NCI-H1092 treated with DMSO at 0.1 percent for 48 hours (cell line): ENCODE measurements around the gene PSAPL1.

Source experiments
- DNase-seq: peaks from one replicate; lab custom pipeline; 2025; lab: John Stamatoyannopoulos, UW

PSAPL1 gene

GRCh38 chr4:7418131-7418943 lies 16.4 kb downstream of the PSAPL1 start:
- no peak for DNase-seq

- no peak for DNase-seq
Measured at GRCh38 chr4:7417639-7418038, 17.1 kb downstream of the PSAPL1 start.

- DNase-seq: no peak
Measured at GRCh38 chr4:7416745-7417432, 17.8 kb downstream of the PSAPL1 start.

GRCh38 chr4:7415927-7416686 lies 18.6 kb downstream of the PSAPL1 start:
- no peak for DNase-seq

- no peak for DNase-seq
Measured at GRCh38 chr4:7414736-7415510, 19.8 kb downstream of the PSAPL1 start.

GRCh38 chr4:7414046-7414445 lies 20.7 kb downstream of the PSAPL1 start:
- DNase-seq: no peak

GRCh38 chr4:7412554-7412912 lies 22.2 kb downstream of the PSAPL1 start:
- DNase-seq: no peak

- DNase-seq: peak; percentile 53
Measured at GRCh38 chr4:7411896-7412553, 22.7 kb downstream of the PSAPL1 start.

- no peak for DNase-seq
Measured at GRCh38 chr4:7411491-7411890, 23.2 kb downstream of the PSAPL1 start.

- peak; percentile 15 for DNase-seq
Measured at GRCh38 chr4:7410446-7410845, 24.3 kb downstream of the PSAPL1 start.

GRCh38 chr4:7408166-7408565 lies 26.6 kb downstream of the PSAPL1 start:
- DNase-seq: no peak

GRCh38 chr4:7403001-7403400 lies 31.7 kb downstream of the PSAPL1 start:
- DNase-seq: no peak

- no peak for DNase-seq
Measured at GRCh38 chr4:7402526-7402925, 32.2 kb downstream of the PSAPL1 start.

- no peak for DNase-seq
Measured at GRCh38 chr4:7400671-7401298, 33.9 kb downstream of the PSAPL1 start.

GRCh38 chr4:7399440-7400234 lies 35.1 kb downstream of the PSAPL1 start:
- no peak for DNase-seq

GRCh38 chr4:7398788-7399439 lies 35.8 kb downstream of the PSAPL1 start:
- no peak for DNase-seq

- DNase-seq: peak; percentile 83
Measured at GRCh38 chr4:7398104-7398423, 36.7 kb downstream of the PSAPL1 start.

- no peak for DNase-seq
Measured at GRCh38 chr4:7397206-7398103, 37.3 kb downstream of the PSAPL1 start.
